Suprapubic skin (tissue), 4 donors: ENCODE measurements around the gene ERVFRD-1. TPM values are rescaled to one million over a fixed set of nuclear protein-coding genes. Genes with fewer than 3 reads are reported as not detected.

Source experiments
- DNase-seq, 2 donors: peaks; one replicate each; pipeline ENCODE4 v3.0.0-alpha.2; 2019; ENCODE audit warnings: low spot score in 2 of 2
- H3K27ac ChIP-seq: fragments of 200-600 bp; sonication (generic); one replicate; pipeline ENCODE4 v1.5.1; 2019
- H3K27me3 ChIP-seq: fragments of 200-600 bp; sonication (generic); one replicate; pipeline ENCODE4 v1.5.1; 2019
- H3K36me3 ChIP-seq: fragments of 200-600 bp; sonication (generic); one replicate; pipeline ENCODE4 v1.5.1; 2019
- H3K4me1 ChIP-seq: fragments of 200-600 bp; sonication (generic); one replicate; pipeline ENCODE4 v1.5.1; 2019
- H3K4me3 ChIP-seq: fragments of 200-600 bp; sonication (generic); one replicate; pipeline ENCODE4 v1.5.1; 2019; ENCODE audit warnings: mild to moderate bottlenecking
- H3K9me3 ChIP-seq: fragments of 200-600 bp; sonication (generic); one replicate; pipeline ENCODE4 v1.5.1; 2019
- CTCF ChIP-seq, 2 donors: fragments of 200-600 bp in 1 of 2; fragments of 450-650 bp in 1 of 2; sonication (generic) in 1 of 2; IDR thresholded peaks; one replicate each; pipeline ENCODE4 v1.5.1; 2016 to 2019; ENCODE audit warnings: antibody characterized with exemption in 2 of 2, mild to moderate bottlenecking in 1 of 2, moderate library complexity in 1 of 2
- EP300 ChIP-seq: sonication (generic); formaldehyde crosslinking; IDR thresholded peaks from one replicate; pipeline ENCODE4 v1.6.1; 2017; ENCODE audit warnings: antibody characterized with exemption
- POLR2A ChIP-seq, 2 donors: fragments of 450-650 bp; IDR thresholded peaks; one replicate each; pipeline ENCODE4 v1.6.1; 2017; ENCODE audit warnings: antibody characterized with exemption in 2 of 2, mild to moderate bottlenecking in 2 of 2, moderate library complexity in 2 of 2
- POLR2AphosphoS5 ChIP-seq, 3 donors: sonication (generic); formaldehyde crosslinking; IDR thresholded peaks; one replicate each; pipeline ENCODE4 v1.6.1; 2017; ENCODE audit warnings: antibody characterized with exemption in 3 of 3
- WGBS: methylation state at CpG from one replicate; pipeline ENCODE4 v1.1.5; 2018; 5-methylcytosine and 5-hydroxymethylcytosine counted together
- total RNA-seq, 4 donors: library from RNA; depleted of rRNA; stranded (reverse); fragments of >200 nt; gene quantifications; one replicate each; pipeline ENCODE4 v1.1.0, GENCODE V29; 2016

Gene ERVFRD-1
- total RNA-seq, 4 donors from 2014 or later: not detected

- Histone ChIP-seq H3K27me3 (no peaks in the 10 kb centered on the region), H3K4me3 (no peak overlapping the region), H3K9me3 (no peaks in the 10 kb centered on the region), H3K4me1 (peaks cover 23% of the 10 kb centered on the region), H3K27ac (no peak overlapping the region), H3K36me3 (no peaks in the 10 kb centered on the region)
- DNase-seq: no peak
- no peak for TF ChIP-seq EP300
- 91% methylated on average over 8 of the region's 8 CpGs for WGBS
These were observed 30.9 kb upstream of the ERVFRD-1 start for GRCh38 chr6:11142296-11143027.

GRCh38 chr6:11141295-11141694 lies 29.8 kb upstream of the ERVFRD-1 start:
- no peak for DNase-seq
- H3K36me3 ChIP-seq: no peaks in the 10 kb centered on the region
- 82% methylated on average over 3 of the region's 3 CpGs for WGBS
- no peaks in the 10 kb centered on the region for H3K27me3 ChIP-seq
- TF ChIP-seq POLR2AphosphoS5 (IDR thresholded peaks at IDR 0.05) (no peak), EP300 (no peak), POLR2A (IDR thresholded peaks at IDR 0.05) (no peak), CTCF (IDR thresholded peaks at IDR 0.05) (no peak)
- peaks cover 23% of the 10 kb centered on the region for H3K4me1 ChIP-seq
- H3K4me3 ChIP-seq: no peak overlapping the region
- no peak overlapping the region for H3K27ac ChIP-seq
- H3K9me3 ChIP-seq: no peaks in the 10 kb centered on the region

GRCh38 chr6:11140056-11140455 lies 28.5 kb upstream of the ERVFRD-1 start:
- H3K27ac ChIP-seq: no peak overlapping the region
- DNase-seq: no peak
- H3K4me1 ChIP-seq: peaks cover 23% of the 10 kb centered on the region
- 32% methylated on average over 3 of the region's 3 CpGs for WGBS
- H3K27me3 ChIP-seq: no peaks in the 10 kb centered on the region
- H3K36me3 ChIP-seq: peaks cover 11% of the 10 kb centered on the region
- H3K9me3 ChIP-seq: no peaks in the 10 kb centered on the region
- H3K4me3 ChIP-seq: no peak overlapping the region
- no peak for TF ChIP-seq POLR2A (IDR thresholded peaks at IDR 0.05)
- TF ChIP-seq CTCF (IDR thresholded peaks at IDR 0.05): no peak
- TF ChIP-seq EP300: no peak
- TF ChIP-seq POLR2AphosphoS5 (IDR thresholded peaks at IDR 0.05): no peak

- Histone ChIP-seq H3K27me3 (no peaks in the 10 kb centered on the region), H3K36me3 (peaks cover 13% of the 10 kb centered on the region), H3K9me3 (no peaks in the 10 kb centered on the region), H3K27ac (peak overlapping the region; percentile 56), H3K4me3 (no peak overlapping the region), H3K4me1 (peaks cover 19% of the 10 kb centered on the region)
- no peak for TF ChIP-seq EP300
- no peak for DNase-seq
- 73% methylated on average over 3 of the region's 3 CpGs for WGBS
These were observed 27.8 kb upstream of the ERVFRD-1 start for GRCh38 chr6:11139051-11139960.

- peaks cover 13% of the 10 kb centered on the region for H3K36me3 ChIP-seq
- H3K27me3 ChIP-seq: no peaks in the 10 kb centered on the region
- peaks cover 6% of the 10 kb centered on the region for H3K4me1 ChIP-seq
- H3K27ac ChIP-seq: no peak overlapping the region
- no peaks in the 10 kb centered on the region for H3K9me3 ChIP-seq
- TF ChIP-seq POLR2AphosphoS5 (IDR thresholded peaks at IDR 0.05) (no peak), CTCF (IDR thresholded peaks at IDR 0.05) (no peak), POLR2A (IDR thresholded peaks at IDR 0.05) (no peak), EP300 (no peak)
- DNase-seq: no peak
- H3K4me3 ChIP-seq: no peak overlapping the region
These were observed 25.3 kb upstream of the ERVFRD-1 start for GRCh38 chr6:11136809-11137208.

GRCh38 chr6:11133281-11133680 lies 21.8 kb upstream of the ERVFRD-1 start:
- no peaks in the 10 kb centered on the region for H3K4me1 ChIP-seq
- no peak overlapping the region for H3K4me3 ChIP-seq
- no peaks in the 10 kb centered on the region for H3K27me3 ChIP-seq
- DNase-seq: no peak
- TF ChIP-seq EP300 (no peak), POLR2AphosphoS5 (IDR thresholded peaks at IDR 0.05) (no peak)
- H3K36me3 ChIP-seq: peaks cover 13% of the 10 kb centered on the region
- WGBS: 88% methylated on average over 5 of the region's 5 CpGs
- no peaks in the 10 kb centered on the region for H3K9me3 ChIP-seq
- no peak overlapping the region for H3K27ac ChIP-seq
